Stimulated activated naive CD8-positive, alpha-beta T cell treated with anti-CD3 and anti-CD28 coated beads, Interleukin-15, amount 100 ng/mL, for 72 hours (primary cell): ENCODE data around the gene GUSB.
"Not testable (repeated sequence)": the region's sequence is repeated elsewhere in the genome, so short reads cannot be mapped to it uniquely, and the experiment has no call there.

Experiments
- ATAC-seq: fragments of 150-1000 bp; cut with Tn5 transposase; 2 replicates; pipeline ENCODE4 v1.10.0; 2021; ENCODE audit warnings: mild to moderate bottlenecking, moderate library complexity
- DNase-seq, 2 donors: peaks; one replicate each; pipeline ENCODE4 v3.0.0; 2021 to 2022
- H3K27ac Mint-ChIP-seq, 2 donors: one replicate each; pipeline ENCODE4 v1.8.0; 2022; ENCODE audit warnings: mild to moderate bottlenecking in 2 of 2, mixed read lengths in 2 of 2, moderate library complexity in 2 of 2
- H3K27me3 Mint-ChIP-seq: one replicate; pipeline ENCODE4 v1.8.0; 2022; ENCODE audit warnings: mixed read lengths
- H3K4me1 Mint-ChIP-seq: one replicate; pipeline ENCODE4 v1.8.0; 2022; ENCODE audit warnings: mild to moderate bottlenecking, mixed read lengths
- H3K4me3 Mint-ChIP-seq, 2 donors: one replicate each; pipeline ENCODE4 v1.8.0; 2022; ENCODE audit warnings: mild to moderate bottlenecking in 2 of 2, mixed read lengths in 2 of 2, moderate library complexity in 1 of 2
- H3K9me3 Mint-ChIP-seq, 2 donors: one replicate each; pipeline ENCODE4 v1.8.0; 2022; ENCODE audit warnings: mixed read lengths in 2 of 2

GUSB gene

DNA sequence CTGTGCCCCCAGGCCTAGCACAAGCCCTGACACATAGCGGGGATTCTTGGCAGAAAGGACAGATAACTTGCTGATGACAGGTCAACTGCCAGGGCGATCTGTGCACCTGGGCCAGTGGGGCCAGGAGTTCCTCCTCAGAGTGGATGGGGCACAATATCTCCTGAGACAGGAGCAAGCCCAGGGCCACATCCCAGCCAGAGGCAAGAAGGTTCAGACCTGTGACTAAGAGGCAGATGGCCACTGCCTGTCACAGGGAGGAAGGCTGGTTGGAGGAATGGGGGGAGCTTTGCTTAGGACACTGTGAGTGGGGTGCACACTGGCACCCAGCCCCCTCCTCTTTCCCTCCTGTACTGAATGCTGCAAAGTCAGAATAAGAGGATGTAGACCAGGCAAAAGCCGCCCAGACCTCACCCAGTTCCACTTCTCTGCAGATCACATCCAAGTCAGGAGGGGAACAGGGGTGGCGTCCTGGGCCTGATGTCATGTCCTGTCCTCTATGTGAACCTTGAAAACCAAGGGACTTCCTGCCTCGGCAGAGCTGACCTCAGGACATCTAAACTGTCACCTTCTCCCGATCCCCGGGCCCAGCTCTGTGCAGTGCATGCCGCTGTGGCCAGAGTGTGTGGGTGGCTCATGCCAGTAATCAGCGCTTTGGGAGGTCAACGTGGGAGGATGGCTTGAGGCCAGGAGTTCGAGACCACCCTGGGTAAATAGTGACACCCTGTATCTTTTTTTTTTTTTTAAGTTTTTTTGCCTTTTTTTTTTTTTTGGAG lies 1.3 kb downstream of the GUSB start:
- Mint-ChIP-seq H3K27me3 (no peaks in the 10 kb centered on the region), H3K9me3 (no peaks in the 10 kb centered on the region), H3K27ac (peak overlapping the region; percentile 41 to 97), H3K4me3 (peak overlapping the region; percentile 78 to 90), H3K4me1 (peaks cover 19% of the 10 kb centered on the region)
- ATAC-seq (peak; percentile 79), DNase-seq (peak; percentile 32 to 70)

DNA sequence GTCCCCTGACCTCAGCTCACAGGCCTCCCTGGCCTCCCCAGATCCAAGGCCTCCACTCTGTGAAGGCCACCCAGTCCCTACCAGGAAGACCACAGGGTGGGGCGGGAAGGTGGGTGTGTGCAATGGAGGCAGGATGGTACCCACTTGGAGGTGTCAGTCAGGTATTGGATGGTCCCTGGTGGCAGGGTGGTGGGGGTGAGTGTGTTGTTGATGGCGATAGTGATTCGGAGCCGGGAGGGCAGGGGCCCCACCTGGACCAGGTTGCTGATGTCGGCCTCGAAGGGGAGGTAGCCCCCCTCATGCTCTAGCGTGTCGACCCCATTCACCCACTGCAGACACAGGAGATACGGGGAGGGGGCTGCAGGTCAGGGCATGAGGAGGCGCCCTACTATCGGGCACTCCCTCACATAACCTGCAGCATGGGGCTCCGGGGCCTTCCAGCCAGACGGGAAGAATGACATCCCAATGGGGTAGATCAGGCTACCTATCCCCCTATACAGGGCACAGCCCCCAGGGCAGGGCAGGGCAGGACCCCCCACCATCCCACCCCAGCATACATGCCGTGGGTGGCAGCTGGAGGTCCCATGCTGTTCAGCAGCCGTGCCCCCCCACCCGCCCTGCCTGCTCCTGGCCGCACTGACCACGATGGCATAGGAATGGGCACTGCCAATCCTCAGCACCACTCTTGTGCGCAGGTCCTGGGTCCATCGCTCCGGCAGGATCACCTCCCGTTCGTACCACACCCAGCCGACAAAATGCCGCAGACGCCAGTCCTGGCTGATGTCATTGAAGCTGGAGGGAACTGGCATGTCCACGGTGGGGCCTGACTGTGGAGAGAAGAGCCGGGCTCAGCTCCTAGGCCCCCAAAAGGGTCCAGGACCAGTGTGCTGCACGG lies 2.2 kb downstream of the GUSB start:
- peaks cover 19% of the 10 kb centered on the region for H3K4me1 Mint-ChIP-seq
- no peaks in the 10 kb centered on the region for H3K27me3 Mint-ChIP-seq
- ATAC-seq (no peak), DNase-seq (no peak)
- H3K9me3 Mint-ChIP-seq = no peaks in the 10 kb centered on the region
- no peak overlapping the region for H3K27ac Mint-ChIP-seq
- peak overlapping the region; percentile 78 to 90 for H3K4me3 Mint-ChIP-seq

DNA sequence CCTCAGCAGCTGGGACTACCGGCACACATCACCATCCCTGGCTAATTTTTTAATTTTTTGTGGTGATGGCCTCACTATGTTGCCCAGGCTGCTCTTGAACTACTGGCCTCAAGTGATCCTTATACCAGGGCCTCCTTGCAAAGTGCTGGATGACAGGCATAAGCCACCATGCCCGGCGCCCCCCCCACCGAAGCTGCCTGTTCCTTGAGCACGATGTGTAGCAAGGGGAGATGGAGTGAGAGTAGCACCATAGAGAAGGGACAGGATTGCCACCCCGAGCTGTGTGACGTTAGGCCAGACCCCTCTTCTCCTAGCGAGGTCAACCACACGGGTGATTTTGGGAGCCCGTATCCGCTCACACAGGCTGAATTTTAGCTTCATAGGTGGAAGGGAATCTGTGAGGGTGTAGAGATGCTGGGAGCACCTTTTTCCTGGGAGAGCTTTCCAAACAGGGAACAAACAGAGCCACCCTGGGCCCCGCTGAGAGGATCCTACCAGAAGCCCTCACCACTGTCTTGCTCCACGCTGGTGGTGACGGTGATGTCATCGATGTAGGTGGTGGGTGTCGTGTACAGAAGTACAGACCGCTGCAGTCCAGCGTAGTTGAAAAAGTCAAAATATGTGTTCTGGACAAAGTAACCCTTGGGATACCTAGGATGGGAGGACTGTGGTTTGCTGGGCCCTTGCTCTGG lies 3.0 kb downstream of the GUSB start:
- H3K27me3 Mint-ChIP-seq = no peaks in the 10 kb centered on the region
- no peak for DNase-seq
- H3K9me3 Mint-ChIP-seq = no peaks in the 10 kb centered on the region
- ATAC-seq = no peak
- no peak overlapping the region for H3K4me3 Mint-ChIP-seq
- peaks cover 19% of the 10 kb centered on the region for H3K4me1 Mint-ChIP-seq
- no peak overlapping the region for H3K27ac Mint-ChIP-seq

DNA sequence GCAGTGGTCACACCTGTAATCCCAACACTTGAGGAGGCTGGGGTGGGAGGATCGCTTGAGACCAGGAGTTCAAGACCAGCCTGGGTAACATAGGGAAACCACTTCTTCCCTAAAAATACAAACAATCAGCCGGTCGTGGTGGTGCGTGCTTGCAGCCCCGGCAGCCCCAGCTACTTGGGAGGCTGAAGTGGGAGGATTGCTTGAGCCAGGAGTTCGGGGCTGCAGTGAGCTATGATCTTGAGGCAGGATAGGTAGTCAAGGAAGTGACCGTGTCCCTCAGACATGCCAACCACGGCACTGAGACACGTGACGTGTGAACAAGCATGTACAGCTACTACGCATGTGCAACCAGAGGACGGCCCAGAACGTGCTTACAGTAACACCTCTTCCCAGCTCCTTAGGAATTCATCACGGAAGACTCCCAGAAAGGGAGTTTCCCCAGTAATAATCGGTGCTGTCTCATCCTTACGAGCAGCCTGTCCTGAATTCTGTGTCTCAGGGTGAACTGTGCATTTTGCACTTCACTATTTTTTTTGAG lies 5.3 kb downstream of the GUSB start:
- no peak overlapping the region for H3K4me3 Mint-ChIP-seq
- H3K9me3 Mint-ChIP-seq = no peaks in the 10 kb centered on the region
- DNase-seq (no peak), ATAC-seq (no peak)
- peaks cover 11% of the 10 kb centered on the region for H3K4me1 Mint-ChIP-seq
- no peak overlapping the region for H3K27ac Mint-ChIP-seq
- H3K27me3 Mint-ChIP-seq = no peaks in the 10 kb centered on the region

DNA sequence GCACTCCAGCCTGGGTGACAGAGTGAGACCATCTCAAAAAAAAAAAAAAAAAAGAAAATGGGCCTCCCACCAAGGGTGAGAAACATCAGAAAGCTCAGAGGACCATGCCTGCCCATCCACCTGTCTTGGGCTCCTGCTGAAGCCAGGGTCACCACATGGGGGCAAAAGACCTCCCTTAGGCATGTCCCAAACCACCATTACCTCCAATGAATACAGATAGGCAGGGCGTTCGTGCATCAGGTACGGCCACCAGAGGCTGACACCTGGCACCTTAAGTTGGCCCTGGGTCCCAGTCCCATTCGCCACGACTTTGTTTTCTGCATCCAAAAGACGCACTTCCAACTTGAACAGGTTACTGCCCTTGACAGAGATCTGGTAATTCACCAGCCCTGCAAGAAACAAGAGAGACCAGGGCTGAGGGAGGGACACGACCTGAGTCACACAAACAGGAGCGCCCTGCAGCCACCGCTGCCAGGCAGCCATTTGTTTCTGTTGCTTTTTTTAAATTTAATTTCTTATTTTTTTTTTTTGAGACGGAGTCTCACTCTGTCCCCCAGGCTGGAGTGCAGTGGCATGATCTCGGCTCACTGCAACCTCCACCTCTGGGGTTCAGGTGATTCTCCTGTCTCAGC lies 6.1 kb downstream of the GUSB start:
- Mint-ChIP-seq H3K27ac (no peak overlapping the region), H3K27me3 (no peaks in the 10 kb centered on the region), H3K4me1 (peaks cover 8% of the 10 kb centered on the region), H3K9me3 (no peaks in the 10 kb centered on the region), H3K4me3 (no peak overlapping the region)
- no peak for DNase-seq
- ATAC-seq = no peak

DNA sequence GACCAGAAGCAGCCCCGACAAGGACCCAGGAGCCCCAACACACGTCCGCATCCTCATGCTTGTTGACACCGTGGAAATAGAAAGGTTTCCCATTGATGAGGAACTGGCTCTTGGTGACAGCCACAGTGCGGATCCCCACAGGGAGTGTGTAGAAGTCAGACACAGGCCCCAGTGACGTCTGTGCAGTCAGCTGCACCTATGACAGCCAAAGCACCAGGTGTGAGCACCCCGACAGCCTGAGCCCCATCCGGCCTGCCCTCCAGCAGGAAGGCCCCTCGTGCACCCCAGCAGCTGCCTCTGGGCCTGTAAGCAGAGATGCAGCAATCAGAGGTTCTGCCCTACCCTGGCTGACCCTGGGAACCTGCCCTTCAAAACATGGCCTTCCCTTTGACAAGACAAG lies 7.1 kb downstream of the GUSB start:
- DNase-seq (no peak), ATAC-seq (no peak)
- Mint-ChIP-seq H3K4me1 (no peaks in the 10 kb centered on the region), H3K27me3 (no peaks in the 10 kb centered on the region), H3K4me3 (no peak overlapping the region), H3K9me3 (no peaks in the 10 kb centered on the region), H3K27ac (no peak overlapping the region)

DNA sequence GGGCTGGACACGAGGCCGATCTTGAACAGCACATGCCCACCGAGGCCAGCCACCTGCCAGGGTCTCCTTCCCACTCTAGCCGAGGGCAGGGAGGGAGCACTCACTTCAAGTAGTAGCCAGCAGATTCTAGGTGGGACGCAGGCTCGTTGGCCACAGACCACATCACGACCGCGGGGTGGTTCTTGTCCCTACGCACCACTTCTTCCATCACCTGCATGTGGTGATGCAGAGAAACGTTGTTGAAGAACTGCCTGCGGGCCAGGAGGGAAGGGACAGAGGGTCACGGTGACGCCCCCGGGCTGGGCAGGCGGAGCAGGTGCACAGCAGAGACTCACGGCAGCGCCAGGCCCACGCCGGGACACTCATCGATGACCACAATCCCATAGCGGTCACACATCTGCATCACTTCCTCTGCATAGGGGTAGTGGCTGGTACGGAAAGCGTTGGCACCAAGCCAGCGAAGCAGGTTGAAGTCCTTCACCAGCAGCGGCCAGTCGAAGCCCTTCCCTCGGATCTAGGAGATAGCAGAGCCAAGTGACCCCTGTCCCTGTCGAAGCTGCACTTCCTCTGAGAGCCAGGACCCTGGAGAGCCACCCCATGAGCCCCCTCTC lies 7.7 kb downstream of the GUSB start:
- Mint-ChIP-seq H3K27ac (no peak overlapping the region), H3K4me1 (no peaks in the 10 kb centered on the region), H3K9me3 (no peaks in the 10 kb centered on the region), H3K27me3 (no peaks in the 10 kb centered on the region), H3K4me3 (no peak overlapping the region)
- ATAC-seq (no peak), DNase-seq (no peak)

DNA sequence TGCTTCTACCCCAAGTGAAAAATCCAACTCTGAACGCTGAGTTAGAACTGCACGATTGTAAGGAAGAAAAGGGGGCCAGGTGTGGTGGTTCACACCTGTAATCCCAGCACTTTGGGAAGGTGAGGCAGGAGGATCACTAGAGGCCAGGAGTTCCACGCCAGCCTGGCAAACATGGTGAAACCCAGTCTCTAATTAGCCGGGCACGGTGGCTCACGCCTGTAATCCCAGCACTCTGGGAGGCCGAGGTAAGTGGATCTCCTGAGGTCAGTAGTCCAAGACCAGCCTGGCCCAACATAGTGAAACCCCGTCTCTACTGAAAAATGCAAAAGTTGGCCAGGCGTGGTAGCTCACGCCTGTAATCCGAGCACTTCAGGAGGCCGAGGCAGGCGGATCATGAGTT lies 9.0 kb downstream of the GUSB start:
- ATAC-seq = no peak
- no peak for DNase-seq
- H3K9me3 Mint-ChIP-seq = no peaks in the 10 kb centered on the region
- no peaks in the 10 kb centered on the region for H3K27me3 Mint-ChIP-seq
- no peaks in the 10 kb centered on the region for H3K4me1 Mint-ChIP-seq
- H3K4me3 Mint-ChIP-seq = no peak overlapping the region
- H3K27ac Mint-ChIP-seq = peak overlapping the region in 1 of 2 donors; percentile 36

DNA sequence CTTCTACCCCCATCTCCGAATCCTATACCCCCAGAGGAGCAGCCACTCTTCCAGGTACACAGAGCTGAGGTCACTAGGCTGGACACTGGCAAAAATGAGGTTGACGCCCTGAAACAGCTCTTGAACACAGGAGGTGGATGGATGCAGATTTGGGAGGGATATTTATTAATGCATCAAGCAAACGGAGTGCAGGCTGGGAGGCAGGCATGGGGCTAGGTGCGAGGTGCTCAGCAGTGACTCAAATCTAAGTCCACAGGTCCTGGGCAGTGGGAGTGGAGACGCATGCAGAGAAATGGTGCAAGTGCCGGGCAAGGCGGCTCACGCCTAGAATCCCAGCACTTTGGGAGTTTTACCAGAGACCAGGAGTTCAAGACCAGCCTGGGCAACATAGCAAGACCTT lies 11.0 kb downstream of the GUSB start:
- H3K27me3 Mint-ChIP-seq = no peaks in the 10 kb centered on the region
- no peaks in the 10 kb centered on the region for H3K9me3 Mint-ChIP-seq
- no peak overlapping the region for H3K27ac Mint-ChIP-seq
- no peak for DNase-seq
- no peak overlapping the region for H3K4me3 Mint-ChIP-seq
- H3K4me1 Mint-ChIP-seq = no peaks in the 10 kb centered on the region
- no peak for ATAC-seq

DNA sequence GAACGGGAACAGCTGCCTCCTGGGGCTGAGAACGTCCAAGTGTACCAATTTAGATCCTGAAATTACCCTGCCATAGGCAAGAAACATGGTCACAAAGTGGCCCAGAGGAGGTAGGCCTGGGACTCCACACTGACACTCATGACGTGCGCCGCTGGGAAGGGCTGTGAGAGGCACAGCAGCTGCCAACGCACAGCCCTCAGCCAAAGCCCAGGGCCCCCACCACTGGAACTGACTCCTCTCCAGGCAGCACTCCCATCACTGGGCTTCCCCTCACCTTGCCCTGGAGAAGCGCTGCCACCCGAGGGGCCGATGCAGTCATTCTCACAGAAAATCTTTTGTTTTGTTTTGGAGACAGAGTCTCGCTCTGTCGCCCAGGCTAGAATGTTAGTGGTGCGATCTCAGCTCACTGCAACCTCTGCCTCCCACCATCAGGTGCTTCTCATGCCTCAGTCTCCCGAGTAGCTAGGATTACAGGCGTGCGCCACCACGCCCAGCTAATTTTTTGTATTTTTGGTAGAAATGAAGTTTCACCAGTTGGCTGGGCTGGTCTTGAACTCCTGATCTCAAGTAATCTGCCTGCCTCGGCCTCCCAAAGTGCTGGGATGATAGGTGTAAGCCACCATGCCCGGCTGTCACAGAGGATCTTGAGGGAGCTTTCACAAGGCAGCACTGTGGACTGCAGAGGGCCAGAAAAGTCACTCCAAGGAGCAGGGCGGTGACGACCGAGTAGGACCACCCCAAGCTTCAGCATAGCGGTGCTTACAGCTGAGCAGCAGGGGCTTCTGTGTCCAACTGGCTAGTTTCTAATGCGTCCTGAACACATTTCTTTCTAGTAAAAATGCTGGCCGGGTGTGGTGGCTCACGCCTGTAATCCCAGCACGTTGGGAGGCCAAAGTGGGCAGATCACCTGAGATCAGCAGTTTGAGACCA lies 13.5 kb downstream of the GUSB start:
- Mint-ChIP-seq H3K27ac (peak overlapping the region; percentile 25 to 67), H3K9me3 (no peaks in the 10 kb centered on the region), H3K4me1 (no peaks in the 10 kb centered on the region), H3K27me3 (no peaks in the 10 kb centered on the region), H3K4me3 (no peak overlapping the region)
- ATAC-seq = no peak
- no peak for DNase-seq

DNA sequence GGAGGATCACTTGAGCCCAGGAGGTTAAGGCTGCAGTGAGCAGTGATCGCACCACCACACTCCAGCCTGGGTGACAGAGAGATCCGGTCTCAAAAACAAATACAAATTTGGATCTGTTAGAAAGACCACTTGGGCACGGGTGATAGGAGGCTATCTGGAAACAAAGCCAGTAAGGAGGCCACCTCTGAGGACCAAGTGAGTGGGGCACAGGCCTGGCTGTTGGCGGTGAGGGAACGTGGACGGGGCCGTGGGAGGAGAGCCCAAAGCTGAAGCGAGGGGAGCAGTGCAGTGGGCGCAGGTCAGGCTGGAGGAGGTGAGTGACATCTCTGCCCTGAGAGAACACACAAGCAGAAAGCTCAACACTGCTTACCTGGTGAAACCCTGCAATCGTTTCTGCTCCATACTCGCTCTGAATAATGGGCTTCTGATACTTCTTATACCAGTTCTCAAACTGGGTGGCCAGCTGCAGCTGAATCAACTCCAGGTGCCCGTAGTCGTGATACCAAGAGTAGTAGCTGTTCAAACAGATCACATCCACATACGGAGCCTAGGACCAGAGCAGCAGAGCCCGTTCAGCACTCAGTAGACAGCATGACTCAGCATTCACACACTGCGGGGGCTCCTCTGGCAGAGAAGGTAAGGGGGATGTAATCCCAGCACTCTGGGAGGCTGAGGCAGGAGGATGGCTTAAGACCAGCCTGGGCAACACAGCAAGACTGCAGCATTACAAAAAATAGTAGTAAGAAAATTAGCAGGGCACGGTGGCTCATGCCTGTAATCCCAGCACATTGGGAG lies 14.5 kb downstream of the GUSB start:
- no peak for DNase-seq
- H3K27ac Mint-ChIP-seq = peak overlapping the region; percentile 81 to 90
- H3K9me3 Mint-ChIP-seq = no peaks in the 10 kb centered on the region
- H3K4me1 Mint-ChIP-seq = no peaks in the 10 kb centered on the region
- no peak for ATAC-seq
- H3K27me3 Mint-ChIP-seq = no peaks in the 10 kb centered on the region
- no peak overlapping the region for H3K4me3 Mint-ChIP-seq

DNA sequence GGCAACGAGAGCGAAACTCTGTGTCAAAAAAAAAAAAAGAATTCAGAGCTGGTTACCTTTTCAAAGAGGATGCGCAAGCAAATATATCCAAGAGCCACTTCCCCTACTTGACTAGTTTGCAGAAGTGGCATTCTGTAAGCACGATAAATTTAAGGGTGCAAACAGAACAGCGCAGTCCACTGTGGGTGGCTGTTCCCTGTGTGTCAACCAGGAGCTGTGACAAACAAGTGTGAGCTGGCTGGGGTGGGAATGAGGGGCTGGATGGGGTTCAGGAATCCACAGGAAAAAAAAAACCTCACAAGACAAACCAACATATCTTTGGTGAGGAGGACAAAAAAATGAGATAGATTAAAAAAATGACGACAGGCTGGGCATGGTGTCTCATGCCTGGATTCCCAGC lies 15.9 kb downstream of the GUSB start:
- H3K27ac Mint-ChIP-seq = no peak overlapping the region
- ATAC-seq (no peak), DNase-seq (no peak)
- no peak overlapping the region for H3K4me3 Mint-ChIP-seq
- H3K9me3 Mint-ChIP-seq = no peaks in the 10 kb centered on the region
- no peaks in the 10 kb centered on the region for H3K27me3 Mint-ChIP-seq
- H3K4me1 Mint-ChIP-seq = no peaks in the 10 kb centered on the region

DNA sequence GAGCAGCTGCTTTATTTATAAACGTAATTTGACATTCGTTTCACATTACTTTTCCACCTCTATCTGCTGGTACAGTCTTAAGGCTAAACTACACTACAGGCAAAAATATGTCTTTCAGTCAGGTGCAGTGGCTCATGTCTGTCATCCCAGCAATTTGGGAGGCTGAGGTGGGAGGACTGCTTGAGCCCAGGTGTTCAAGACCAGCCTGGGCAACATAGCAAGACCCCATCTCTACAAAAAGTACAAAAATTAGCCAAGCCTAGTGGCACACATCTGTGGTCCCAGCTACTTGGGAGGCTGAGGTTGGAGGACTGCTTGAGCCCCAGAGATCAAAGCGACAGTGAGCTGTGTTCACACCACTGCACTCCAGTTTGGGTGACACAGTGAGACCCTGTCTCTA lies 17.3 kb downstream of the GUSB start:
- H3K4me3 Mint-ChIP-seq, H3K9me3 Mint-ChIP-seq, H3K4me1 Mint-ChIP-seq, H3K27ac Mint-ChIP-seq, H3K27me3 Mint-ChIP-seq, ATAC-seq, DNase-seq: not testable (repeated sequence)
